HG02870 (cell line): ENCODE results near the gene FANCG.

Source experiments
- ATAC-seq: cut with Tn5 transposase; IDR thresholded peaks from one replicate; pipeline ENCODE4 v1.9.1; 2021; ENCODE audit warnings: mild to moderate bottlenecking, moderate library complexity; ENCODE audit not compliant: unreplicated experiment

The FANCG gene

DNA sequence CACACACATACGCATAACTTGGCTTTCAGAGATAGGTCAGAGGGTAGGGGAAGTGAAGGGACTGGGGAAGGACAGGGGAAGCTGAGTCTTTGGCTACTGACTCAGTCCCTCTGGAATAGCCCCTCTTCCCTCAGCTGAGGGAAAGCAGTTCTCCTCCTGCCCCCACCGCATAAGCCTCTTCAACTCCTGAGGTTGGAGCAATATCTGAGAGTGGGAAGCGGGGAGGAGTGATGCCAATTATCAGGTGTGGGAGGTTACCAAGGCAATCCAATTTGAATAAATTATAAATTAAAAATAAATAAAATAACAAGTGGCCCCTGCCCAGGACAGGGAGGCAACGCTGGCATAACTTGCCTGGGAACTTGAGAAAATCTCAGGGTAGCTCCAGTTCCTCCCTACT, 24.8 kb upstream of the FANCG start:
- ATAC-seq: no peak

GRCh38 chr9:35103660-35104191, 24.0 kb upstream of the FANCG start:
- no peak for ATAC-seq

DNA sequence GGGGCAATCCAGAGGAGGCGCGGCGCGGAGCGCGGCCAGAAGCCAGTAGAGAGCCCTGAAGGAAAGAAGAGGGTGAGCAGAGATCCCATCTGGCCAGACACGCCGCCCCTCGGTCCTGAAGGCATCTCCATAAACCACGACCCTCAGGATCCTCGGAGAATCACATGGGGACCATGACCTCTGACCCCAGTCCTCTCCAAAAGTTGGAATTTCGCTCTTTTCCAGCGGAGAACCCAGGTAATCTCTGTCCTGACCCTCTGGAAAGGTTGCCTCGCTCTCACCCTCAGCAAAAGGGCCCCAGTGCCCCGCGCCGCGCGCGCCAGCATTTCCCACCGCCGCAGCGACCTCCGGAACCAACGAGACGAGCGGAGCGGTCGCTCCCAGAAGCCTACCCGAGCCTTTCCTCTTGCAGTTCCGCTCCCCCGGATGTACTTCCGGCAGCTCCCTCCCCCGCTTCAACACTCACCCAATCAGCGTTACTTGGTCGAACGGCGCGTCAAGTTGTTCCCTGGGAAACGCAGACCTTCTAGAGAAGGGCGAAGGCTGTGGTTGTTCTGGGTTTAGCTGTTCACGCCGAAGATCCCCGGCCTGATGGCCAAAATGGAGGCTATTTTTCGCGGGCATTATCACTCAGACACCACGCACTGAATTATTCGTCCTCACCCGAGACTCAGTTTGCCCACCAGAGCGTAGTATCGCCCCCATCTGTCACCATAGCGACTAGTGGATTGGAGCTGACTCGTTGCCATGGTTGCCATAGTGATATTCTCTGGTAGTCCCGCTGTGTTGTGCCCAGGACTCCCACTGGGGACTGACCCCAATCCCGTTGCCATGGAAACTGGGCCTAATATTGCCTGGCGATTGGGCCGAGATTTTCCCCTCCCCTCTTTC, 23.3 kb upstream of the FANCG start, which contains the start of gene STOML2:
Gene STOML2 (minus strand): TSS at position 363 of the 891 bp plus-strand sequence. CDS start 37 bp downstream, at position 326.
- ATAC-seq: peak; percentile 97

- no peak for ATAC-seq
Measured at GRCh38 chr9:35102465-35102768, 22.7 kb upstream of the FANCG start.

- ATAC-seq: no peak
Measured at GRCh38 chr9:35097573-35097972, 17.8 kb upstream of the FANCG start.

DNA sequence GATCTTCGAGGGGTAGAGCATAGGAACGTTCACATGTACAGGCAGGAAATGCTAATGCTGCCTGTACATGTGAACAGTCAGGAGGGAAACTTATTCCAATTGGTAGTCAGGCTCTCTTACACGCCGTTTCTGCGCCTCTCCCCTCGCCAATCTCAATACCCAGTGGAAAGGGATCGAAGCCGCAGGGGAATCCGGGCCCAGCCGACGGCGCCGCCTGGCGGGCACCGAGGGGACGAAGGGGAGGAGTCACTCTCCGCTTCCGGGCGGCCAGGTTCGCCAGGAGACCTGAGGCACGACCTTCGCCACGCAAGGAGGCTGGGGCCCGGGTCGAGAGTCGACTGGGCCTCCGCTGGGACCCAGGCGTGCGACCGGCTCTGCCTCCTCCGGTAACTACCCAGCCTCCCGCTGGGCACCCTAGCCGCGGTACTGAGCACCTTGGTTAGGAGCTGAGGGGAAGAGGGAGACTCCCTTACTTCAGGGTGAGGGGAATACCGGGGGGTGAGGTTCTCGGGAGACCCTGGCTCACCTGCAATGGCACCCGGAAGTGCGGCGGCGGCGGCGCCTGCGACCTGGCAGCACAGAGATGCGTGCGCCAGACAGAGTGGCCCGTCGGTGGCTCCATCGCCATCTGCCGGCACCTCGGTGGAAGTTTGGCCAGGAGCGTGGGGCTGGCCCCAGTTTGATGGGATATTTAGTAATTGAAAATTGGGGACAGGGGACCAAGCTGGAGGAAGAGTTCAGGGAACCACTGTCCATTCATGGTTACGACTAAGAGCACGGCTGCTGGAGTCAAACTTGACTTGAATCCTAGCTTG, 16.5 kb upstream of the FANCG start, which contains the start of gene PIGO:
Gene PIGO (minus strand): TSS at position 557 of the 815 bp plus-strand sequence. CDS start 1,026 bp downstream, outside the sequence.
- ATAC-seq: peak; percentile 84

GRCh38 chr9:35091536-35091935, 11.8 kb upstream of the FANCG start:
- no peak for ATAC-seq

DNA sequence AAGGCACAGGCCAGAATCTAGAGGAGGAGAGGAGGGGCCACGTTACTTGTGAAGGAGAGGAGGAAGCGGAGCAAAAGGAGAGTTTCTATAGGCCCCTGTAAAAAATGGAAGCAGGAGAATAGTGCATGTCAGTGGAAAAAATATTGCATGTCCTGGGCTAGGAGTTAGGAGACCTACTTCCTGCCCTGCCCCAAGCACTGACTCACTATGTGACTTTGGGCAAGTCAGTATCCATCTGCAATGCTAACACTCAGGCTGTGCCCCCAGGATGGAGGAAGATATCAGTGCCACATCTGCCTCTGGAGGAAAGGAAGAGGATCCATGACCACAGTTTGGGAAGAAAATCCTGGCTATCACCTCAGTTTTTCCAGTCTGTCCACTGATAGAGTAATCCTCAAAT, 9.7 kb upstream of the FANCG start:
- ATAC-seq: no peak

DNA sequence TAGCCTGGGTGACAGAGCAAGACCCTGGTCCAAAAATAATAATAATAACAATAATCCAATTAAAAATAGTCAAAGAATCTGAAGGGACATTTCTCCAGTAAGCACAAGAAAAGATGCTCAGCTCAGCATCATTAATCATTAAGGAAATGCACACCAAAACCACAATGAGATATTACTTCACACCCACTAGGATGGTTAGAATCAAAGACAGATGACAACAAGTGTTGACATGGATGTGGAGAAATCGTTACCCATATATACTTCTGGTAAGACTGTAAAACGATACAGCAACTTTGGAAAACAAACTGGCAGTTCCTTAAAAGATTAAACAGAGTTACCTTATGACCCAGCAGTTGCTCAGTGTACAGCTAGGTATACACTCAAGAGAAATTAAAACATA, 5.3 kb upstream of the FANCG start:
- ATAC-seq: no peak

- no peak for ATAC-seq
Measured at GRCh38 chr9:35079041-35079425, 709 bp downstream of the FANCG start.

DNA sequence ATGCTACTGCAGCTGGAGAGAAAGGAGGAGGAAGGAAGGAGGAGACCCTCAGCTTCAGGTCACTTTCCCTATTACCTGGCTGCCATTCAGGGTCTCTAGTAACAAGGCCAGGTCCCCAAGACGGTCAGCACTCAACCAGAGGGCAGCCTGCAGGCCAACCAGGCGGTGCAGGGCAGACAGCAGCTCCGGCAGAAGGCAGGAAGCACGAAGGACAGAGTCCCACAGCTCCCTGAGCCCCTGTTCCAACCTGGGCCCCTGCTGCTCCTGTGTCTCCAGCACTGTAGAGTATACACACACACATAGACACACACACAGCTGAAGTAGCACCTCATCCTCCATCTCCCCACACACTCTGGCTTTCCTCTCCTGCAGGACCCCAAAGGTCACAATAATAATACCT, 1.7 kb downstream of the FANCG start:
- no peak for ATAC-seq

GRCh38 chr9:35076848-35077247, 2.9 kb downstream of the FANCG start:
- no peak for ATAC-seq

GRCh38 chr9:35075358-35075757, 4.4 kb downstream of the FANCG start:
- ATAC-seq: no peak

- ATAC-seq: no peak
Measured at GRCh38 chr9:35074791-35075190, 5.0 kb downstream of the FANCG start.

GRCh38 chr9:35074141-35074540, 5.6 kb downstream of the FANCG start:
- no peak for ATAC-seq

- no peak for ATAC-seq
Measured at GRCh38 chr9:35073279-35073612, 6.5 kb downstream of the FANCG start.

- peak; percentile 85 for ATAC-seq
Measured at GRCh38 chr9:35072461-35073278, 7.1 kb downstream of the FANCG start, which contains the start of gene VCP. Gene VCP (minus strand): TSS chr9:35072625. CDS start chr9:35072353, 272 bp downstream.

DNA sequence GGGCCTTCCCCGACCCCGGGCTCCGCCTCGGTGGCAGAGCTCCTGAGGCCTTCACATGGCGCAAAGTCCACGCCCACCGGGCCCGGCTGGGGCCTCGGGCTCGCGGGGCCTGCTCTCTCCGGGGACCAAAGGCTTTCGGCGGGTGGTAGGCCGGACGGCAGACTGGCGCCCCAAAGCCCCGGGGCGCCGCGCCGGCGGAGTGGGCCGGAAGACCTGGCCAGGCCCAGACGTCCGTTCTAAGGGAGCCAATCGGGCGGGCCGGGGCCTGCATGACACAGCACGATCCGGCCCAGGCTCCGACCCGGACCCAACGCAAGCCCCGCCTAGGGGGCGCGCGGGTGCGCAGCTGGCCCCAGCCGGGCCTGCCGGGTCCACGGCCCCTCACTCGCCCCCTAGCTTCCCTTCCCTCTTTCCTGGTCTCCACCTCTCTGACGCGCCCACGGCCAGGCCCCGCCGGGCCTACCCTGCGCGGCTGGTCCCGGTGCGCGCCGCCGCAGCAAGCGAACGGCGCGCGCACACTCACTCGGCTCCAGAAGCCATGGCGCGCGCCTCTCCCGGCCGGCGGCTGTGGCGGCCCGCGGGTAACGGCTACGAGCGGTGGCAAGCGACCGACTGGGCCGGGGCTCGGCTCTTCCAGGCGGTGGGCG, 7.8 kb downstream of the FANCG start:
- ATAC-seq: peak; percentile 40

GRCh38 chr9:35070823-35071813, 8.6 kb downstream of the FANCG start:
- ATAC-seq: no peak
